WTC11 (cell line): ENCODE measurements around the gene GCSAML.

Experiments used
- ESRRA ChIP-seq: sonication (generic); formaldehyde crosslinking; IDR thresholded peaks from 2 replicates; pipeline ENCODE4 v1.8.1; 2022; ENCODE audit warnings: mild to moderate bottlenecking, missing genetic modification reagents, borderline replicate concordance
- NR2C2 ChIP-seq: sonication (generic); formaldehyde crosslinking; IDR thresholded peaks from 2 replicates; pipeline ENCODE4 v1.8.0; 2022; ENCODE audit warnings: mild to moderate bottlenecking, missing genetic modification reagents
- TF ChIP-seq, protein P1 (sequence below): fragments of 200-600 bp; IDR thresholded peaks from 2 replicates; pipeline ENCODE4 v1.8.0; 2022; ENCODE audit warnings: antibody characterized with exemption

DNA sequence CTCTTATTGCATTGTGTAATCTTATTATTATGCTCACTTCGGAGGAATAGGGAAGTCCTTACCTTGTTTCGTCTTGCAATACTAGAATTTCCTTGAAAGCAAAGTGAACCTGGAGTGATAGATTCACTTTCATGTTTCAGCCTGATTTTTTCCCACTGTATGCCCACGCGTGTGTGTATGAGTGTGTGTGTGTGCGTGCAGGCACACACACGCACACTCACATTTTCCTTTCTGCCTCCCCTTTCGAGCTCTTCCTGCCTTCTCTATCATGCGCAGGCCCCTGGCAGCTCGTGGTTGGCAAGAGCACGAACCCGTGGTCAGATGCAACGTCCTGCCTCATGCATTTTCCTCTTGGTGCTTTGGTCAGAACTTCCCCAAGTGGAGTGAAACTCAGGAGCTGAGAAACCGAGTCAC is at the start of gene GCSAML:
- TF ChIP-seq, protein P1, sequence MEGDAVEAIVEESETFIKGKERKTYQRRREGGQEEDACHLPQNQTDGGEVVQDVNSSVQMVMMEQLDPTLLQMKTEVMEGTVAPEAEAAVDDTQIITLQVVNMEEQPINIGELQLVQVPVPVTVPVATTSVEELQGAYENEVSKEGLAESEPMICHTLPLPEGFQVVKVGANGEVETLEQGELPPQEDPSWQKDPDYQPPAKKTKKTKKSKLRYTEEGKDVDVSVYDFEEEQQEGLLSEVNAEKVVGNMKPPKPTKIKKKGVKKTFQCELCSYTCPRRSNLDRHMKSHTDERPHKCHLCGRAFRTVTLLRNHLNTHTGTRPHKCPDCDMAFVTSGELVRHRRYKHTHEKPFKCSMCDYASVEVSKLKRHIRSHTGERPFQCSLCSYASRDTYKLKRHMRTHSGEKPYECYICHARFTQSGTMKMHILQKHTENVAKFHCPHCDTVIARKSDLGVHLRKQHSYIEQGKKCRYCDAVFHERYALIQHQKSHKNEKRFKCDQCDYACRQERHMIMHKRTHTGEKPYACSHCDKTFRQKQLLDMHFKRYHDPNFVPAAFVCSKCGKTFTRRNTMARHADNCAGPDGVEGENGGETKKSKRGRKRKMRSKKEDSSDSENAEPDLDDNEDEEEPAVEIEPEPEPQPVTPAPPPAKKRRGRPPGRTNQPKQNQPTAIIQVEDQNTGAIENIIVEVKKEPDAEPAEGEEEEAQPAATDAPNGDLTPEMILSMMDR = no peak
- TF ChIP-seq ESRRA = no peak
- TF ChIP-seq NR2C2 (CRISPR knock-in tag) = no peak
